IMR-90 (cell line): Measurements from ENCODE around the gene IL1RAPL1.

Experiments
- BHLHE40 ChIP-seq: fragments of 150-350 bp; IDR thresholded peaks from 2 replicates; pipeline ENCODE4 v1.6.1; 2016; ENCODE audit warnings: mild to moderate bottlenecking, low read depth, low read length
- FOS ChIP-seq: fragments of 150-350 bp; IDR thresholded peaks from 2 replicates; pipeline ENCODE4 v1.6.1; 2016; ENCODE audit warnings: low read depth, low read length
- POLR2A ChIP-seq: IDR thresholded peaks from 2 replicates; pipeline ENCODE4 v1.6.1; 2012; ENCODE audit warnings: mild to moderate bottlenecking, low read depth, low read length
- USF2 ChIP-seq: fragments of 150-350 bp; IDR thresholded peaks from 2 replicates; pipeline ENCODE4 v1.6.1; 2017; ENCODE audit warnings: mild to moderate bottlenecking, antibody characterized with exemption, low read length, low read depth

- no peak for TF ChIP-seq POLR2A
- no peak for TF ChIP-seq FOS
- TF ChIP-seq BHLHE40, result no peak
- no peak for TF ChIP-seq USF2
Observed at GRCh38 chrX:28843817-28844216, 256.6 kb downstream of the IL1RAPL1 start.
